Middle frontal gyrus (tissue), 1 donor: ENCODE measurements around the gene SPOUT1.

Experiments
- DNase-seq: peaks from one replicate; pipeline ENCODE4 v3.0.0-alpha.2; 2015; ENCODE audit warnings: low spot score; ENCODE audit errors: extremely low spot score

The SPOUT1 gene

DNA sequence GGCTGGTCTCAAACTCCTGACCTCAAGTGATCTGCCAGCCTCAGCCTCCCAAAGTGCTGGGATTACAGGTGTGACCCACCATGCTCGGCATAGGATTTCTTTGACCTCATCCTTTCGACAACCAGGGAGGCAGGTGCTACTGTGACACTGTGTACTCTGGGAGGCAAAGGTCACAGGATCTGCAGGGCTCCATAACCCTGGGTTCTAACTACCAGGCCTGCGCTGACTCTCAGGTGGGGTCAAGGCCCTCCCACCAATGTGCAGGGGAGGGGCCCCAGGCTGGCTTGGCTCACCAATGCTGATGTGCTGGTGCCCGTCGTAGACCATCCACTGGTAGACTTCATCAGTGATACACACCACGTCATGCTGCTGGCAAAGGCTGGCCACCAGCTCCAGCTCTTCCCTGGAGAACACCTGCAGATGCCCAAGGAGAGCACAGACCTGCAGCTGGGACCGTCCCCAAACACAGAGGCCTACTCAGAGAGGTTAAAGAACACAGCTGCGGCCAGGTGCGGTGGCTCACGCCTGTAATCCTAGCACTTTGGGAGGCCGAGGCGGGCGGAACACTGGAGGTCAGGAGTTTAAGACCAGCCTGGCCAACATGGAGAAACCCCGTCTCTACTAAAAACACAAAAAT is 7.0 kb upstream of the SPOUT1 start:
- DNase-seq, result no peak

DNA sequence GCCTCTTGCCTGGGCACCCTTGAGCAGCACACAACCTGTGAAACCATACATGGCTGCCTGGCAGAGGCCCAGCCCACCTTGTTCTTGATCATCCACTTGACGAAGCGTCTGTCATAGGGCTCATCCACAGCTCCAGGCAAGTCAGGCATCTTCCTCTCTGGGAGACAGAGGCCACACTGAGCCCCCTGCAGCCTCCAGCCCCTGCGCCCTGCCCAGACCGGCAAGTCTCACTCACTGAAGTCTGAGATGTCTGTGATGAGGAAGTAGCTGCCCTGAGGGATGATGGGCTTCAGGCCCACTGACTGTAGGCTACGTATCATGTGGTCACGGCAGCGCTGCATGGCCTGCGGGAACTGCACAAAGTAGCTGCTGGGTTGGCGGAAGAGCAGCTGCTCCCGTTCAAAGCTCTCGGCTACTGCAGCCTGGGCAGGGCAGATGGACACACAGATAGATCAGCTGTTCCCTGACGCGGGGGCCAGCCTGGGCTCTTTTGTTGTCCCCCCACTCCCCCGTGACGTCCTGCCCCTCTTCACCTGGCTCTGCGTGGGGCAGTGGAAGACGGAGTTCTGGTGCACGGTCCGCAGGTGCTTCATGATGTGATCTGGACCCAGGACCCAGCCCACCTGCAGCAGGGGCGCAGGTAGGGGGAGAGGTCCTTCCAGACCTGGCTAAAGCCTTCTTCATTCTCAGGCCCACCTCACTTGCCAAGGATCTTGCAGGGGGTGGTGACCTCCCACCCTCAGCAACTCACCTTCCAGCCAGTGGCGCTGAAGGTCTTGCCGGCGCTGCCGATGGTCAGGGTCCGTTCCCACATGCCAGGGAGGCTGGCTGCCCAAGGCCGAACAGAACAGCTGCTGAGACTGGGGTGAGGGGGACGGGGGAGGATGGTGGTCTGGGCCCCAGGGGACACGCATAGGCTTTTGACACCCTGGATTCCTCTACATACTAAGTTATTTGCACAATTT is 5.9 kb upstream of the SPOUT1 start:
- DNase-seq, result no peak

DNA sequence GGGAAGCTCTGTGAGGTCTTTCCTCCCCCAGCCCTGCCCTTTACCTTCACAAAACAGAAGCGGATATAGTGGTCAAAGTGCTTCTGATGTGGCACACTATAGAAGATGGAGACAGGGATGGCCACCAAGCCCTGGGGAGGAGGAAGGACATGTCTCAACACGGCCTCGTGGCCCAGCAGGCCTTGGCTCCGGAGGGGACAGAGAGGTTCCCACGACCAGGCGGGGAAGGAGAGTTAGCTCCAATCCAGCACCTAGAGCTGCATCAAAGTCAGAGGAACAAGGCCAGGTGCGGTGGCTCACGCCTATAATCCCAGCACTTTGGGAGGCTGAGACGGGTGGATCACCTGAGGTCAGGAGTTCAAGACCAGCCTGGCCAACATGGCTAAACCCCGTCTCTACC is 4.1 kb upstream of the SPOUT1 start:
- DNase-seq, result no peak

GRCh38 chr9:128828719-128829452 is 708 bp downstream of the SPOUT1 start:
- DNase-seq, result no peak

GRCh38 chr9:128828267-128828666 is 1.3 kb downstream of the SPOUT1 start:
- no peak for DNase-seq

GRCh38 chr9:128825923-128826700 is 3.5 kb downstream of the SPOUT1 start:
- DNase-seq, result no peak

- no peak for DNase-seq
These were observed 4.7 kb downstream of the SPOUT1 start for GRCh38 chr9:128824911-128825310.

- no peak for DNase-seq
These were observed 5.6 kb downstream of the SPOUT1 start for GRCh38 chr9:128823903-128824406.

DNA sequence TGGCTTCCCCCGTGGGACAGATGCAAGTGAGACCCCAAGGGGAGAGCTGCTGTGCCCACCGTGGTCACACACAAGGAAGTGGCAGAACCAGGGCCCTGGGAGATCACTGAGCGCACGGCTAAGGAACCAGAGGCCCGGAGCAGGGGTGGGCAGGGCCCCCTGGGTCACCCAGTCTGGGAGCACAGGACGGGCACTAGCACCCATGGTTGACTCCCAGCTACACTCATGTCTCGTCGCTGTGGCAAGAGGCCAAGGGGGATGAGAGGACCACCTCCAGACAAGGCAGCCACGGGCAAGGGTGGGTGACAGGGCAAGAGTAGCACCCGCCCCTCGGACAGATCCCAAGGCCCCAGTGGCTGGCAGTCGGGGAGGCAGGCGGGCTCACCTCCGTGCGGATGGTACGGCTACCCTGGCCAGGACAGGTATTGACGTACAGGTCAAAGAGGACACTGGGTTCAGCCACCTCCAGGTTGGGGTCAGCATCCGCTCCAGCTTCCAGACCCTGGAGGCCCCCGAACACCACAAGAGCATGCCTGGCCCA is 6.2 kb downstream of the SPOUT1 start:
- no peak for DNase-seq

GRCh38 chr9:128822407-128823042 is 7.1 kb downstream of the SPOUT1 start:
- DNase-seq, result no peak

DNA sequence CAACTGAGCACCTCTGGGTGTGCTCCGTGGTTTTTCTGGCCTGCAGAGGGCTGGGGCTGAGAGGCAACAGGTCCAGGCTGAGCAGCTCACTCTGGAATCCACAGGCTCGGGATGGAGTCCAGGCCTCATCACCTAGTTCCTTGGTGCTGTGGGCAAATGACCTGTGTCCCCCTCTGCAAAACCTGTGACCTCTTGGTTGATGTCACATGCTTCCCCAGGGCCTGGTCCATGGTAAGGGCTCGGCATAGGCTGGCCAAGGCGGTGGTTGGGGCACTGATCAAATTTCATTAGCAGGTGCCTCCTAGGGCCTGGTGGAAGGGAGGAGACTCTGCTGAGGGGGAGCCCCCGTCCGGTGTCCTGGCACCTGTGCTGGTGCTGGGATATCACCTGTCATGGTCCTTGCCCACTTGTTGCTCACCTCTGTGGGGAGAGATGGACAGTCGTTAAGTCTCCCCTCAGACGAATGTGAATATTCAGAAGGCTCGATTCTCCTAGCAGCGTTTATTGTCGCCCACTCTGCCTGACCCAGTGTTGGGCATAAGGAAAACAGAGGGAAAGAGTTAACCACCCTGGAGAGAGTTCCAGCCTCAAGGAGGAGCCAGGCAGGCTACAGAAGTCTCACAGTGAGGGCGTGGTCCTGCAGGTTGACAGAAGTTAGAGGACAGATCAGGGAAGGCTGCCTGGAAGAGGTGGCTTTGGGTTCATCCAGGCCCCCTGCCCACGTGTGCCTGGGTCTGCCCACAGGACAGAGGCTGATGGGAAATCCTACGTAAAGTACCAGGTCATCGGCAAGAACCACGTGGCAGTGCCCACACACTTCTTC is 7.8 kb downstream of the SPOUT1 start:
- DNase-seq, result no peak

DNA sequence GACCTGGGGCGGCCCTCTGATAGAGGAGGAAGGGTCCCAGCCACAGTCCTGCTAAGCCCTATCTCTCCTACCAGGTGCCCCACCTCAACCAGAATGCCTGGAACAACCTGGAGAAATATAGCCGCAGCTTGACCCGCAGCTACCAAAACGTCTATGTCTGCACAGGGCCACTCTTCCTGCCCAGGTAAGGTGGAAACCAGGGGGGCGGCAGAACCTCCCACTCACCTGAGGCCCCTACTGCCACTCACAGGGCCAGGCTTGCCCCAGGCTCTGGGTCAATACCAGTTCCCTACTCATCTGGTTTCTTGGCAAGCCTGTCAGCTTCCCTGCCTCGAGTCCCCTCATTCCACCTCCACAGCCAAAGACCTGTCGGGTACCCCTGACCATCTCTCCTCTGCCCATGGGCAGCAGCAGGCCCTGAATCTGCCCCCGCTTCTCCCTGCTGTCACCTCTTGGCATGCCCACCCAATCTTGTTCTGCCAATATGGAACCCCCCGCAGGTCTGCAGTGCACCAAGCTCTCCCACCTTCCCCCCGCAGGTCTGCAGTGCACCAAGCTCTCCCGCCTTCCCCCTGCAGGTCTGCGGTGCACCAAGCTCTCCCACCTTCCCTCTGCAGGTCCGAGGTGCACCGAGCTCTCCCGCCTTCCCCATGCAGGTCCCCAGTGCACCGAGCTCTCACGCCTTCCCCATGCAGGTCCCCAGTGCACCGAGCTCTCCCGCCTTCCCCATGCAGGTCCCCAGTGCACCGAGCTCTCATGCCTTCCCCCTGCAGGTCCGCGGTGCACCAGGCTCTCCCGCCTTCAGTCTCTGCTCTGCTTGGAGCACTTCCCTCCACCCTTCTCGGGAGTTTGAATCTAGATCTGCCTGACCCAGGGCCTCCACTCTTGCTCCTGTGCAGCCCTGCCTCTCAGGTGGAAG is 8.7 kb downstream of the SPOUT1 start:
- no peak for DNase-seq

DNA sequence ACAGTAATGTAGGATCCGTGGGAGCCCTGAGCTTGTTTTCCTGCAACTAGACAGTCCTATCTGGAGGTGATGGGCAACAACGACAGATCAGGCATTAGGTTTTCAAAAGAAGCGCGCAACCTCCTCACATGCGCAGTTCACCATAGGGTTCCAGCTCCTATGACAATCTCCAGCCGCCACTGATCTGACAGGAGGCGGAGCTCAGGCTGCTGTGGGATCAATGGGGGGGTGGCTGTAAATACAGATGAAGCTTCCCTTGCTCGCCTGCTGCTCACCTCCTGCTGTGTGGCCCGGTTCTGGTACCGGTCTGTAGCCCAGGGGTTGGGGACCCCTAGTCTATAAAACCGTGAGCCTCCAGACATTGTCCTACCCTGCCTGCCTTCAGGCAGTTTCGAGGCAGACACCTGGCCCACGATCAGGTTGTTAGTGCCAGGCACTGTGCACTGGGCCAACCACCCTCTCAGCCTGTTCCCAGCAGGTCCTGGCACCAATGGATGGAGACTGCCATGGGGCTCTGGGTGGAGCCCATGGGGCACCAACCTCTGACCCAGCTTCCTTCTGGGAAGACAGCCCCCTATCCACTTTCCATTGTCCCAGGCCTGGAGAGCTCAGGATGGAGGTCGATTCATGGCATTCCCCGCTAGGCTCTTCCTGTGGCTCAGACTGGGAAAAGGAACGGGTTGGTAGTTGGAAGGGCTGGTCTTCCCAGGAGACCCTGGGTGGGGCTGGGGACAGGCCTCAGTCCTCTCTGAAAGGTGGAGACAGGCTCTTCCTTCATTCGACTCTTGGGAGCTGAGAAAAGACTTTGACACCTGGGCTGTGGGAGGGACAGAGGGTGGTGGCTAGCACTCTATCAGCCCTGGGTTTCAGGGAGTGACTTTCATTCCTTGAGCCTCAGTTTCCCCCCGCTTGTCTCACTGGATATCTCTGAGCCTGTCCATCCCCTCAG is 9.6 kb downstream of the SPOUT1 start:
- DNase-seq, result peak; percentile 25

GRCh38 chr9:128818839-128819715 is 10.5 kb downstream of the SPOUT1 start:
- peak; percentile 6 for DNase-seq

DNA sequence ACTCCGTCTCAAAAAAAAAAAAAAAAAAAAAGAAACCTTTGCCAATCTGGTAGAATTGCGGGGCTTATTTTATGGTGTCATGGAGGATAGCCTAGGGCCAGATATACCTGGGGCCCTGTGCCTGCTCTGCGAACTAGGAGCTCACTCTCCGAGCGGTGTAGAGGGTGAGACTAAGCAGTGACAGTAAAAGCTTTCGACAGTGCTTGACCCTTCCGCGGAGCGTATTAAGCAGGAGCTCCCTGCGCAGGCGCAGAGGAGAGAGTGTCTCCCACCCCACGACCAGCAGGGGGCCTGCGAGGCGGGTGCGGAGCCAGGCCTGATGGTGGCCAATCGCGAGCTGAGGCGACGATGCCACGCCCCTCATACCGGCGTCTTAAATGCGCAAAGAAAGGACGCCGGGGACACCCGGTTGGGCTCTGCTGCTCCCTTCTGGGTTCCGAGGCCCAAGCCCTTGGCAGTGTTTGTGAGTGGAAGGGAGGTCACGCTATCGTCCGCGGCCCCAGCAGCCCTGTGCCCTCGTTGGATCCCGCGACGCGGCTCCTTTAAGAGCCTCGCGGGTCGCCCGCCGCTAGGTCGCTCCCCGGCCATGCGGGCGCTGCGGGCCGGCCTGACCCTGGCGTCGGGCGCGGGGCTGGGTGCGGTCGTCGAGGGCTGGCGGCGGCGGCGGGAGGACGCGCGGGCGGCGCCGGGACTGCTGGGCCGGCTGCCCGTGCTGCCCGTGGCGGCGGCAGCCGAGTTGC is 11.3 kb downstream of the SPOUT1 start, which contains the start of gene ENDOG:
ENDOG (plus strand) TSS at position 402 of the 740 bp plus-strand sequence; CDS start at position 587, 185 bp downstream.
- peak; percentile 96 for DNase-seq
